HL-60 (cell line): ENCODE data around the gene SLC25A17.

ENCODE experiments used
- GABPA ChIP-seq: IDR thresholded peaks from 2 replicates; pipeline ENCODE4 v1.6.1; 2012; ENCODE audit warnings: low read depth
- POLR2AphosphoS5 ChIP-seq: IDR thresholded peaks from 2 replicates; pipeline ENCODE4 v1.6.1; 2012; ENCODE audit warnings: low read depth
- SPI1 ChIP-seq: IDR thresholded peaks from 2 replicates; pipeline ENCODE4 v1.6.1; 2012; ENCODE audit warnings: low read depth, mild to moderate bottlenecking, borderline replicate concordance
- TF ChIP-seq, protein P1 (sequence below): IDR thresholded peaks from one replicate; pipeline ENCODE4 v1.5.1; 2011; ENCODE audit warnings: low read length, control low read depth, inconsistent platforms; ENCODE audit not compliant: insufficient read depth
- TF ChIP-seq, protein P2 (sequence below): IDR thresholded peaks from 2 replicates; pipeline ENCODE4 v1.6.1; 2012; ENCODE audit warnings: low read depth; ENCODE audit not compliant: insufficient replicate concordance

DNA sequence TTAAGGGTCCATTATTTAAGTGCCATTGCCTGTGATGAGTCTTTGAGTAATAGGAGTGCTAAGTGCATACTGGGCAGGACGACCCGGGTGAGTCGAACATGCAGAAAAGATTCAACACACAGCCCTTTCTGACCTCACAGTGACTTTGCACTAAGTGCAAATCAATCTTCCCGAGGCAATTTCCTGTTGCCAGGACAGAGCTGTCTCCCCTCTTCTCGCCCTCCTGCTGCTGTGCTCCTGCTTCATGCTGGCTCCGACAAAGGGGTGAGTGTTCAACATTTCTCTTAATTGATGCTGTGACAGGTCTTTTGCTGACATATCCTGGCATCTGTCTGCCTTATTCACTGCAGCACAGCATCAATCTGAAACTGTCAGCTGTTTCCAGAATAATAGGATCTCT, 97.9 kb downstream of the SLC25A17 start:
- TF ChIP-seq, protein P1, sequence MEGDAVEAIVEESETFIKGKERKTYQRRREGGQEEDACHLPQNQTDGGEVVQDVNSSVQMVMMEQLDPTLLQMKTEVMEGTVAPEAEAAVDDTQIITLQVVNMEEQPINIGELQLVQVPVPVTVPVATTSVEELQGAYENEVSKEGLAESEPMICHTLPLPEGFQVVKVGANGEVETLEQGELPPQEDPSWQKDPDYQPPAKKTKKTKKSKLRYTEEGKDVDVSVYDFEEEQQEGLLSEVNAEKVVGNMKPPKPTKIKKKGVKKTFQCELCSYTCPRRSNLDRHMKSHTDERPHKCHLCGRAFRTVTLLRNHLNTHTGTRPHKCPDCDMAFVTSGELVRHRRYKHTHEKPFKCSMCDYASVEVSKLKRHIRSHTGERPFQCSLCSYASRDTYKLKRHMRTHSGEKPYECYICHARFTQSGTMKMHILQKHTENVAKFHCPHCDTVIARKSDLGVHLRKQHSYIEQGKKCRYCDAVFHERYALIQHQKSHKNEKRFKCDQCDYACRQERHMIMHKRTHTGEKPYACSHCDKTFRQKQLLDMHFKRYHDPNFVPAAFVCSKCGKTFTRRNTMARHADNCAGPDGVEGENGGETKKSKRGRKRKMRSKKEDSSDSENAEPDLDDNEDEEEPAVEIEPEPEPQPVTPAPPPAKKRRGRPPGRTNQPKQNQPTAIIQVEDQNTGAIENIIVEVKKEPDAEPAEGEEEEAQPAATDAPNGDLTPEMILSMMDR = no peak
- TF ChIP-seq POLR2AphosphoS5 (no peak), GABPA (no peak), SPI1 (no peak)
- TF ChIP-seq, protein P2, sequence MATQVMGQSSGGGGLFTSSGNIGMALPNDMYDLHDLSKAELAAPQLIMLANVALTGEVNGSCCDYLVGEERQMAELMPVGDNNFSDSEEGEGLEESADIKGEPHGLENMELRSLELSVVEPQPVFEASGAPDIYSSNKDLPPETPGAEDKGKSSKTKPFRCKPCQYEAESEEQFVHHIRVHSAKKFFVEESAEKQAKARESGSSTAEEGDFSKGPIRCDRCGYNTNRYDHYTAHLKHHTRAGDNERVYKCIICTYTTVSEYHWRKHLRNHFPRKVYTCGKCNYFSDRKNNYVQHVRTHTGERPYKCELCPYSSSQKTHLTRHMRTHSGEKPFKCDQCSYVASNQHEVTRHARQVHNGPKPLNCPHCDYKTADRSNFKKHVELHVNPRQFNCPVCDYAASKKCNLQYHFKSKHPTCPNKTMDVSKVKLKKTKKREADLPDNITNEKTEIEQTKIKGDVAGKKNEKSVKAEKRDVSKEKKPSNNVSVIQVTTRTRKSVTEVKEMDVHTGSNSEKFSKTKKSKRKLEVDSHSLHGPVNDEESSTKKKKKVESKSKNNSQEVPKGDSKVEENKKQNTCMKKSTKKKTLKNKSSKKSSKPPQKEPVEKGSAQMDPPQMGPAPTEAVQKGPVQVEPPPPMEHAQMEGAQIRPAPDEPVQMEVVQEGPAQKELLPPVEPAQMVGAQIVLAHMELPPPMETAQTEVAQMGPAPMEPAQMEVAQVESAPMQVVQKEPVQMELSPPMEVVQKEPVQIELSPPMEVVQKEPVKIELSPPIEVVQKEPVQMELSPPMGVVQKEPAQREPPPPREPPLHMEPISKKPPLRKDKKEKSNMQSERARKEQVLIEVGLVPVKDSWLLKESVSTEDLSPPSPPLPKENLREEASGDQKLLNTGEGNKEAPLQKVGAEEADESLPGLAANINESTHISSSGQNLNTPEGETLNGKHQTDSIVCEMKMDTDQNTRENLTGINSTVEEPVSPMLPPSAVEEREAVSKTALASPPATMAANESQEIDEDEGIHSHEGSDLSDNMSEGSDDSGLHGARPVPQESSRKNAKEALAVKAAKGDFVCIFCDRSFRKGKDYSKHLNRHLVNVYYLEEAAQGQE = no peak
